PC-3 (cell line): ENCODE data around the gene RNF217.

ENCODE experiments used
- CTCF ChIP-seq: fragments of 300-600 bp; sonication (generic); conservative IDR thresholded peaks from 2 replicates; pipeline ENCODE4 v1.5.1; 2017; ENCODE audit warnings: antibody characterized with exemption, low read depth, mild to moderate bottlenecking, low read length
- EZH2 ChIP-seq: fragments of 300-600 bp; sonication (generic); IDR thresholded peaks from one replicate; pipeline ENCODE4 v1.6.1; 2017; ENCODE audit warnings: antibody characterized with exemption, mild to moderate bottlenecking, low read length; ENCODE audit not compliant: unreplicated experiment
- EZH2phosphoT487 ChIP-seq: fragments of 300-600 bp; sonication (generic); IDR thresholded peaks from 2 replicates; pipeline ENCODE4 v1.6.1; 2018; ENCODE audit warnings: mild to moderate bottlenecking, antibody characterized with exemption, low read length, borderline replicate concordance

- TF ChIP-seq EZH2 (no peak), CTCF (no peak), EZH2phosphoT487 (no peak)
Observed at GRCh38 chr6:125097186-125097585, 134.9 kb downstream of the RNF217 start.
